PFSK-1 (cell line): ENCODE results near the gene STMN1.

Experiments
- FOXP2 ChIP-seq: optimal IDR thresholded peaks from 2 replicates; pipeline ENCODE3; 2011; ENCODE audit warnings: borderline replicate concordance, control low read depth, inconsistent platforms; ENCODE audit not compliant: insufficient read depth; ENCODE audit errors: extremely low read length, extremely low read depth
- POLR2AphosphoS5 ChIP-seq: IDR thresholded peaks from 2 replicates; pipeline ENCODE4 v1.6.1; 2012; ENCODE audit warnings: low read depth, mild to moderate bottlenecking, control low read depth, low read length, moderate library complexity
- SIN3A ChIP-seq: IDR thresholded peaks from 2 replicates; pipeline ENCODE4 v1.6.1; 2012; ENCODE audit warnings: mild to moderate bottlenecking, low read length, moderate library complexity, borderline replicate concordance; ENCODE audit not compliant: insufficient read depth
- TAF1 ChIP-seq: IDR thresholded peaks from 2 replicates; pipeline ENCODE4 v1.6.1; 2012; ENCODE audit warnings: low read length, control low read depth, borderline replicate concordance; ENCODE audit not compliant: insufficient read depth
- TF ChIP-seq, protein P1 (sequence below), 2 experiments: IDR thresholded peaks; 2 replicates each; pipeline versions ENCODE4 v1.6.1 to v1.8.0; 2011 to 2012; ENCODE audit warnings: low read depth in 2 of 2, low read length in 2 of 2, control low read depth in 1 of 2, inconsistent platforms in 1 of 2, mild to moderate bottlenecking in 1 of 2, moderate library complexity in 1 of 2; ENCODE audit not compliant: insufficient read depth in 1 of 2

STMN1 gene

DNA sequence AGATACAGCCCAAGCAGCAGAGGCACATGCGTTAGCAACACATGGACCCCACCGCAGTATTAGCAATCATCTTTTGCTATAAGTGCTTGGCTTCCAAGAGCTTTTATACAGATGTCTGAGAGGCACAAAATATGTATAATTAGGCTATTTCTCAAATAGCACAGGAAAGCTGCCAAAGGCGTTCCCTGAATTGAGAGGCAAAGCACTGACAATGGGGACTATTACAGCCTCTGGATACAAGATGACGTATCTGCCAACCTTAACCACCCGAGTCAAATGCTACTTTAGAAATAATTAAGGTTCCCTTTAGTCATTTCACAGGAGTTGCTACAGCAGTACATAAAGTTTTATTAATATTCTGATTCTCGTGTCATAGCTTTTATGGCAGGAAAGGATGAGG, 6.4 kb downstream of the STMN1 start:
- TF ChIP-seq TAF1 = no peak
- no peak for TF ChIP-seq SIN3A
- no peak for TF ChIP-seq FOXP2
- TF ChIP-seq POLR2AphosphoS5 = no peak
- TF ChIP-seq, protein P1, sequence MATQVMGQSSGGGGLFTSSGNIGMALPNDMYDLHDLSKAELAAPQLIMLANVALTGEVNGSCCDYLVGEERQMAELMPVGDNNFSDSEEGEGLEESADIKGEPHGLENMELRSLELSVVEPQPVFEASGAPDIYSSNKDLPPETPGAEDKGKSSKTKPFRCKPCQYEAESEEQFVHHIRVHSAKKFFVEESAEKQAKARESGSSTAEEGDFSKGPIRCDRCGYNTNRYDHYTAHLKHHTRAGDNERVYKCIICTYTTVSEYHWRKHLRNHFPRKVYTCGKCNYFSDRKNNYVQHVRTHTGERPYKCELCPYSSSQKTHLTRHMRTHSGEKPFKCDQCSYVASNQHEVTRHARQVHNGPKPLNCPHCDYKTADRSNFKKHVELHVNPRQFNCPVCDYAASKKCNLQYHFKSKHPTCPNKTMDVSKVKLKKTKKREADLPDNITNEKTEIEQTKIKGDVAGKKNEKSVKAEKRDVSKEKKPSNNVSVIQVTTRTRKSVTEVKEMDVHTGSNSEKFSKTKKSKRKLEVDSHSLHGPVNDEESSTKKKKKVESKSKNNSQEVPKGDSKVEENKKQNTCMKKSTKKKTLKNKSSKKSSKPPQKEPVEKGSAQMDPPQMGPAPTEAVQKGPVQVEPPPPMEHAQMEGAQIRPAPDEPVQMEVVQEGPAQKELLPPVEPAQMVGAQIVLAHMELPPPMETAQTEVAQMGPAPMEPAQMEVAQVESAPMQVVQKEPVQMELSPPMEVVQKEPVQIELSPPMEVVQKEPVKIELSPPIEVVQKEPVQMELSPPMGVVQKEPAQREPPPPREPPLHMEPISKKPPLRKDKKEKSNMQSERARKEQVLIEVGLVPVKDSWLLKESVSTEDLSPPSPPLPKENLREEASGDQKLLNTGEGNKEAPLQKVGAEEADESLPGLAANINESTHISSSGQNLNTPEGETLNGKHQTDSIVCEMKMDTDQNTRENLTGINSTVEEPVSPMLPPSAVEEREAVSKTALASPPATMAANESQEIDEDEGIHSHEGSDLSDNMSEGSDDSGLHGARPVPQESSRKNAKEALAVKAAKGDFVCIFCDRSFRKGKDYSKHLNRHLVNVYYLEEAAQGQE (IDR thresholded peaks at IDR 0.05; ENCODE audit: insufficient read depth in 1 of 2, low read depth in 2 of 2, low read length in 2 of 2) = no peak

DNA sequence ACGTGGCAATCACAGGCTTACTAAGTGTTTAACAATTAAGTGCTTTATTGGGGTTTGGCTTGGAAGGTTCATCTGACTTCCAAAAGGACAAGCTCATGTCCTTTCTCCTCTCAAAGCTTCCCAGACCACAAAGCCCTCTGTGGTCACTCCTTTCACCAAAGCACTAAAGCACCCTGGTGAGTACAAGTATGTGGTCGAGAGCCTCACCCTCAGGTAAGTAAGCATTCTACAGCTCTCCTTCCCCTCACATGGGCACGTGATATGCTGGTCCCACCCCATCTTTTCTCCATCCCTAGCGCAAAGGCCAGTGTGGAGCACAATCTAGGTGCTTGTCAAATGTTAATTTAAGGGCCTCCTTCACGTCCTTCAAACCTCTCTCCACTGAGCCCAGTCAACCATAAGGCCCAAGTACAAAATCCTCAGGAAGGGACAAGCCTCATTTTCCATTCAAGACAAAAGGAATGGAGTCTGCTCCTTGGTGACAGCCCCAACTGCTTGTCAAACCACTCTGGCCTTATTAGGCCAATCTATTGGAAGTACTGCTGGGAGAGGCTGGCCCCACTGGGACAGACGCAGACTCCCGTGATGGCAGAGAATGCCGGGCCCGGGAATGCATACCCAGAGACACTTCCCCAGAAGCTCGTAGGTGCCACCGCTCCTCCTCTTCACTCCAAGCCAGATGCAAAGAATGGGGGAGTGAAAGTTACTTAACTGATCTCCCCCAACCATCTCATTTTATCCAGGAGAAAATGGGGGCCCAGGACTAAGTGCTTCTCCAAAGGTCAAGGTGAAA, 7.8 kb downstream of the STMN1 start:
- no peak for TF ChIP-seq TAF1
- TF ChIP-seq SIN3A = no peak
- TF ChIP-seq POLR2AphosphoS5 = 0 out of 2 replicates have a peak, but pooled peaks have one; percentile 25
- TF ChIP-seq, protein P1 (IDR thresholded peaks at IDR 0.05; ENCODE audit: insufficient read depth in 1 of 2, low read depth in 2 of 2, low read length in 2 of 2) = no peak
- no peak for TF ChIP-seq FOXP2

DNA sequence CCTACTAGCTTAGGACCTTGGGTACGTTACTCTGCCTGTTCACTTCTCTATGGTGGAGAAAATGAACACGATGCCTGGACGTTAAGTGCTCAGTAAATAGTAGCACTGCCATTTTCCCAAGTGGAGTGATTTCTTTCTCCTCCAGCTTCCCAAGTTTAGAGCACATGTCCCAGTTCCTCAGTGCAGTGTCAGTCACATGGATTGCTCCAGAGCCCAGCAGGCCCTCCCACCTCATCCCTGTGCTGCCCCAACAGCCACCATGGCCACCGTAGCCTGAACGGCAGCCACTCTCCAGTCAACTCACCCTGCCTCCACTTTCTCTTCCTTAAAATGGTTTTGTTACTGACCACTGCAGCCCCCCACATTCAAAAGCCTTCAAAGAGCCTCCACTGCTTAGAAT, 8.5 kb downstream of the STMN1 start:
- TF ChIP-seq FOXP2 = no peak
- TF ChIP-seq POLR2AphosphoS5 = no peak
- TF ChIP-seq, protein P1 (IDR thresholded peaks at IDR 0.05; ENCODE audit: insufficient read depth in 1 of 2, low read depth in 2 of 2, low read length in 2 of 2) = no peak
- no peak for TF ChIP-seq TAF1
- TF ChIP-seq SIN3A = no peak

DNA sequence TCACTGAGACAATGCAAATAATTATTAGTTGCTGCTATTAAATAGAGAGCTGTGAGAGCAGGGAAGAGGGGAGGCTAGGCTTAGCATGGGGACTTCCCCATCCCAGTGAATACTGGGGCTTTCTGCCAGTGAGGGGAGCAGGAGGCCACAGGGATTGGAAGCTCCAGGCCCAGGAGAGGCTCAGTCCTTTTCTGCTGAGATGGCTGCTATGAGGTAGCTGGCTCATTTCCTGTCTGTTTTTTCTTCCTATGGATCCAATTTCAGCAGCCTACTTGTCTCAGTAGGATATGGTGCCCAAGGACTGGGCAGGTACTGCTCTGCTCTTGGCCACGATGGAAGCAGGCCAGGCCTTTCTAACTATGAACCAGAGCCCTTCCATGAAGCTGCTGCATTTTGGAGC, 10.0 kb downstream of the STMN1 start:
- TF ChIP-seq POLR2AphosphoS5 = no peak
- no peak for TF ChIP-seq FOXP2
- TF ChIP-seq, protein P1 (IDR thresholded peaks at IDR 0.05; ENCODE audit: insufficient read depth in 1 of 2, low read depth in 2 of 2, low read length in 2 of 2) = no peak
- TF ChIP-seq TAF1 = no peak
- TF ChIP-seq SIN3A = no peak
